Effector CD4-positive, alpha-beta T cell (primary cell): ENCODE data around the gene DSG2.

ENCODE experiments used
- DNase-seq: peaks from one replicate; pipeline ENCODE4 v3.0.0-alpha.2; 2020

The DSG2 gene

GRCh38 chr18:31592506-31593157 is 94.7 kb downstream of the DSG2 start:
- no peak for DNase-seq

GRCh38 chr18:31595121-31595771 is 97.3 kb downstream of the DSG2 start:
- no peak for DNase-seq

GRCh38 chr18:31596081-31596872 is 98.3 kb downstream of the DSG2 start:
- no peak for DNase-seq

GRCh38 chr18:31598021-31598805 is 100.2 kb downstream of the DSG2 start:
- DNase-seq = no peak
